HG03139 (cell line): ENCODE results near the gene RPL38.

Experiments
- ATAC-seq: cut with Tn5 transposase; IDR thresholded peaks from one replicate; pipeline ENCODE4 v1.9.1; 2021; ENCODE audit not compliant: unreplicated experiment

The RPL38 gene

GRCh38 chr17:74210191-74211140 lies 7.0 kb downstream of the RPL38 start:
- ATAC-seq: no peak

- no peak for ATAC-seq
Observed at GRCh38 chr17:74211141-74211911, 7.8 kb downstream of the RPL38 start.

- ATAC-seq: no peak
Observed at GRCh38 chr17:74211912-74212208, 8.4 kb downstream of the RPL38 start.

GRCh38 chr17:74212209-74212912 lies 8.9 kb downstream of the RPL38 start:
- ATAC-seq: peak; percentile 7

- ATAC-seq: peak; percentile 56
Observed at GRCh38 chr17:74212913-74213791, 9.7 kb downstream of the RPL38 start, which contains the start of gene TTYH2. TTYH2 (plus strand) TSS chr17:74213571; CDS start chr17:74213588, 17 bp downstream.

- no peak for ATAC-seq
Observed at GRCh38 chr17:74213861-74214391, 10.4 kb downstream of the RPL38 start.

GRCh38 chr17:74214484-74215341 lies 11.2 kb downstream of the RPL38 start:
- ATAC-seq: no peak

GRCh38 chr17:74215342-74215727 lies 11.9 kb downstream of the RPL38 start:
- ATAC-seq: no peak

- ATAC-seq: no peak
Observed at GRCh38 chr17:74216505-74216904, 13.0 kb downstream of the RPL38 start.

GRCh38 chr17:74217037-74217730 lies 13.7 kb downstream of the RPL38 start:
- ATAC-seq: no peak

GRCh38 chr17:74217888-74218287 lies 14.4 kb downstream of the RPL38 start:
- ATAC-seq: no peak

GRCh38 chr17:74218436-74218835 lies 15.0 kb downstream of the RPL38 start:
- no peak for ATAC-seq

GRCh38 chr17:74219576-74220133 lies 16.2 kb downstream of the RPL38 start:
- ATAC-seq: no peak

GRCh38 chr17:74220219-74220618 lies 16.7 kb downstream of the RPL38 start:
- no peak for ATAC-seq

GRCh38 chr17:74220946-74221818 lies 17.7 kb downstream of the RPL38 start:
- ATAC-seq: no peak

GRCh38 chr17:74222399-74222798 lies 18.9 kb downstream of the RPL38 start:
- ATAC-seq: no peak

GRCh38 chr17:74223901-74224300 lies 20.4 kb downstream of the RPL38 start:
- ATAC-seq: no peak
